Erythroblast (primary cell): ENCODE results near the gene AGAP1.

Source experiments
- DNase-seq, 2 experiments: peaks; one replicate each; lab custom pipeline; 2025; lab: John Stamatoyannopoulos, UW
- GATA1 ChIP-seq: IDR thresholded peaks from 2 replicates; pipeline ENCODE4 v1.6.1; 2011; ENCODE audit warnings: low read depth, mild to moderate bottlenecking, control low read depth, low read length, moderate library complexity
- POLR2A ChIP-seq: IDR thresholded peaks from 2 replicates; pipeline ENCODE4 v1.6.1; 2011; ENCODE audit warnings: mild to moderate bottlenecking, low read length

AGAP1 gene

GRCh38 chr2:235954888-235955480 is 461.1 kb downstream of the AGAP1 start:
- TF ChIP-seq GATA1 (no peak), POLR2A (no peak)
- no peak for DNase-seq

GRCh38 chr2:235955664-235956063 is 461.8 kb downstream of the AGAP1 start:
- TF ChIP-seq GATA1 (no peak), POLR2A (no peak)
- peak in 1 of 2 experiments; percentile 15 for DNase-seq

- no peak for DNase-seq
- no peak for TF ChIP-seq GATA1
- TF ChIP-seq POLR2A: no peak
These were observed 462.6 kb downstream of the AGAP1 start for GRCh38 chr2:235956281-235956970.

GRCh38 chr2:235957251-235957650 is 463.4 kb downstream of the AGAP1 start:
- no peak for TF ChIP-seq GATA1
- TF ChIP-seq POLR2A: no peak
- no peak for DNase-seq

GRCh38 chr2:235958221-235958930 is 464.5 kb downstream of the AGAP1 start:
- no peak for DNase-seq
- TF ChIP-seq POLR2A (no peak), GATA1 (no peak)

- TF ChIP-seq GATA1 (no peak), POLR2A (no peak)
- no peak for DNase-seq
These were observed 465.1 kb downstream of the AGAP1 start for GRCh38 chr2:235958931-235959410.

GRCh38 chr2:235960011-235960715 is 466.3 kb downstream of the AGAP1 start:
- no peak for DNase-seq
- TF ChIP-seq GATA1 (no peak), POLR2A (no peak)

- DNase-seq: no peak
These were observed 467.1 kb downstream of the AGAP1 start for GRCh38 chr2:235960716-235961640.

GRCh38 chr2:235961711-235962110 is 467.9 kb downstream of the AGAP1 start:
- no peak for DNase-seq
- TF ChIP-seq GATA1 (no peak), POLR2A (no peak)

More at GRCh38 chr2:235960716-235961640, 467.1 kb downstream of the AGAP1 start:
- TF ChIP-seq POLR2A: no peak
- TF ChIP-seq GATA1: no peak

GRCh38 chr2:235963853-235964577 is 470.2 kb downstream of the AGAP1 start:
- TF ChIP-seq POLR2A (no peak), GATA1 (no peak)
- DNase-seq: no peak

GRCh38 chr2:235964787-235965390 is 471.0 kb downstream of the AGAP1 start:
- TF ChIP-seq POLR2A: no peak
- no peak for TF ChIP-seq GATA1
- DNase-seq: no peak

- TF ChIP-seq POLR2A: no peak
- no peak for TF ChIP-seq GATA1
- no peak for DNase-seq
These were observed 472.6 kb downstream of the AGAP1 start for GRCh38 chr2:235966396-235966795.
